GM19324 (cell line): Measurements from ENCODE around the gene ZNF222.

Source experiments
- ATAC-seq: cut with Tn5 transposase; IDR thresholded peaks from one replicate; pipeline ENCODE4 v1.9.1; 2021; ENCODE audit warnings: mild to moderate bottlenecking, moderate library complexity; ENCODE audit not compliant: unreplicated experiment, low FRiP score

The ZNF222 gene

GRCh38 chr19:44025217-44025936 lies at the start of gene ZNF222:
Gene ZNF222, plus strand, starts transcription at chr19:44025379. Its CDS starts 58 bp downstream, at chr19:44025437.
- peak; percentile 86 for ATAC-seq

- no peak for ATAC-seq
Measured at GRCh38 chr19:43976732-43977131, 48.4 kb upstream of the ZNF222 start.

GRCh38 chr19:43983544-43983911 lies 41.7 kb upstream of the ZNF222 start:
- peak; percentile 24 for ATAC-seq

- peak; percentile 90 for ATAC-seq
Measured at GRCh38 chr19:43983912-43984686, 41.1 kb upstream of the ZNF222 start, which contains the start of gene ZNF155. Gene ZNF155, plus strand, starts transcription at chr19:43984188. Its CDS starts 4,356 bp downstream, at chr19:43988544.

- peak; percentile 17 for ATAC-seq
Measured at GRCh38 chr19:43984687-43985000, 40.5 kb upstream of the ZNF222 start.

GRCh38 chr19:43997631-43998290 lies 27.4 kb upstream of the ZNF222 start:
- ATAC-seq = no peak

GRCh38 chr19:44002212-44002565 lies 23.0 kb upstream of the ZNF222 start:
- no peak for ATAC-seq

- ATAC-seq = peak; percentile 94
Measured at GRCh38 chr19:44002566-44003460, 22.4 kb upstream of the ZNF222 start, which contains the start of gene ZNF230. Gene ZNF230, plus strand, starts transcription at chr19:44002957. Its CDS starts 4,122 bp downstream, at chr19:44007079.

GRCh38 chr19:44003461-44004009 lies 21.6 kb upstream of the ZNF222 start:
- peak; percentile 3 for ATAC-seq

GRCh38 chr19:44005973-44006372 lies 19.2 kb upstream of the ZNF222 start:
- no peak for ATAC-seq

GRCh38 chr19:44007473-44007872 lies 17.7 kb upstream of the ZNF222 start:
- ATAC-seq = no peak

- ATAC-seq = no peak
Measured at GRCh38 chr19:44010468-44010867, 14.7 kb upstream of the ZNF222 start.

- ATAC-seq = no peak
Measured at GRCh38 chr19:44019498-44019897, 5.7 kb upstream of the ZNF222 start.

GRCh38 chr19:44021221-44021620 lies 4.0 kb upstream of the ZNF222 start:
- ATAC-seq = no peak

- no peak for ATAC-seq
Measured at GRCh38 chr19:44024900-44025216, 321 bp upstream of the ZNF222 start.

- ATAC-seq = no peak
Measured at GRCh38 chr19:44026622-44027021, 1.4 kb downstream of the ZNF222 start.

- no peak for ATAC-seq
Measured at GRCh38 chr19:44032001-44032610, 6.9 kb downstream of the ZNF222 start.

GRCh38 chr19:44042147-44042546 lies 17.0 kb downstream of the ZNF222 start:
- no peak for ATAC-seq

- ATAC-seq = peak; percentile 19
Measured at GRCh38 chr19:44050740-44051649, 25.8 kb downstream of the ZNF222 start.
